ENCODE measurements around the gene ARL4D. TPM values are rescaled to one million over a fixed set of nuclear protein-coding genes. Genes with fewer than 3 reads are reported as not detected.

ARL4D gene
- total RNA-seq, 1 donor: 22.2 TPM

GRCh38 chr17:43378766-43379165 lies 20.0 kb upstream of the ARL4D start:
- no peak for DNase-seq (ENCODE audit: low read depth)
- no peak overlapping the region for H3K4me3 ChIP-seq (ENCODE audit: low read depth, low read length)
- TF ChIP-seq, protein P1, sequence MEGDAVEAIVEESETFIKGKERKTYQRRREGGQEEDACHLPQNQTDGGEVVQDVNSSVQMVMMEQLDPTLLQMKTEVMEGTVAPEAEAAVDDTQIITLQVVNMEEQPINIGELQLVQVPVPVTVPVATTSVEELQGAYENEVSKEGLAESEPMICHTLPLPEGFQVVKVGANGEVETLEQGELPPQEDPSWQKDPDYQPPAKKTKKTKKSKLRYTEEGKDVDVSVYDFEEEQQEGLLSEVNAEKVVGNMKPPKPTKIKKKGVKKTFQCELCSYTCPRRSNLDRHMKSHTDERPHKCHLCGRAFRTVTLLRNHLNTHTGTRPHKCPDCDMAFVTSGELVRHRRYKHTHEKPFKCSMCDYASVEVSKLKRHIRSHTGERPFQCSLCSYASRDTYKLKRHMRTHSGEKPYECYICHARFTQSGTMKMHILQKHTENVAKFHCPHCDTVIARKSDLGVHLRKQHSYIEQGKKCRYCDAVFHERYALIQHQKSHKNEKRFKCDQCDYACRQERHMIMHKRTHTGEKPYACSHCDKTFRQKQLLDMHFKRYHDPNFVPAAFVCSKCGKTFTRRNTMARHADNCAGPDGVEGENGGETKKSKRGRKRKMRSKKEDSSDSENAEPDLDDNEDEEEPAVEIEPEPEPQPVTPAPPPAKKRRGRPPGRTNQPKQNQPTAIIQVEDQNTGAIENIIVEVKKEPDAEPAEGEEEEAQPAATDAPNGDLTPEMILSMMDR (IDR thresholded peaks at IDR 0.05; ENCODE audit: insufficient read depth, low read length): no peak

DNA sequence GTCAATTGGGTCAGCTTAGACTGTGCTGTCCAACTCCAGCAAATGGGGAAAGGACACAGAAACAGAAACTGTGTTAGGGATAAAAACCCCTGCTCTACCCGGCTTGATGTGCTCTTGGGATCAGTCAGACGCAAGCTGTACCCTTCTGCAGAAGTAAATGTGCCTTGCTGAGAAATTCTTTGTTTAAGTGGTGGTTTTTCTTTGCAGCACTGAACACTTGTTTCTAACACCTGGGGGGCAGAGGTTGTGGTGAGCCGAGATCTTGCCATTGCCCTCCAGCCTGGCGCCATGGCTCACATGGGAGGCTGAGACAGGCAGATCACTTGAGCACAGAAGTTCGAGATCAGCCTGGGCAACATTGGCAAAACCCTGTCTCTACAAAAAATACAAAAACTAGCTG lies 18.5 kb upstream of the ARL4D start:
- no peak for DNase-seq (ENCODE audit: low read depth)
- no peak overlapping the region for H3K4me3 ChIP-seq (ENCODE audit: low read depth, low read length)
- TF ChIP-seq, protein P1 (IDR thresholded peaks at IDR 0.05; ENCODE audit: insufficient read depth, low read length): no peak

- no peak for DNase-seq (ENCODE audit: low read depth)
- no peak overlapping the region for H3K4me3 ChIP-seq (ENCODE audit: low read depth, low read length)
- TF ChIP-seq, protein P1 (IDR thresholded peaks at IDR 0.05; ENCODE audit: insufficient read depth, low read length): no peak
Measured at GRCh38 chr17:43381204-43381603, 17.6 kb upstream of the ARL4D start.

DNA sequence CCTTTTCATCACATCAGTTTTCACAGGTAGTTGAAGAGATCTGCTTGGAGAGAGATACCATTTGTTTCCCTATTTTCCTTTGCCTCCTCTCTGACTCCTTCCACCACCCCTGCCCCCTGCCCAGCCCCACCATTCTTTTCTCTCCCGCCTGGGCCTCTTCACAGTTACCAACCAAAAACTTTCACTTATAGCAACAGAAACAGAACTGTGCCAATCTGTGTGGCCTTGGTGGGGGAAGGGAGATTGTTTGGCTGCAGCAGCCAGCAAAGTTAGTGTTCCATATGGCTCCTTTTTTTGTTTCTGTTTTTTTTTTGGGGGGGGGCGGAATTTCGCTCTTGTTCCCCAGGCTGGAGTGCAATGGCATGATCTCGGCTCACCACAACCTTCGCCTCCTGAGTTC lies 17.2 kb upstream of the ARL4D start:
- TF ChIP-seq, protein P1 (IDR thresholded peaks at IDR 0.05; ENCODE audit: insufficient read depth, low read length): no peak
- H3K4me3 ChIP-seq (ENCODE audit: low read depth, low read length): no peak overlapping the region
- DNase-seq (ENCODE audit: low read depth): no peak

DNA sequence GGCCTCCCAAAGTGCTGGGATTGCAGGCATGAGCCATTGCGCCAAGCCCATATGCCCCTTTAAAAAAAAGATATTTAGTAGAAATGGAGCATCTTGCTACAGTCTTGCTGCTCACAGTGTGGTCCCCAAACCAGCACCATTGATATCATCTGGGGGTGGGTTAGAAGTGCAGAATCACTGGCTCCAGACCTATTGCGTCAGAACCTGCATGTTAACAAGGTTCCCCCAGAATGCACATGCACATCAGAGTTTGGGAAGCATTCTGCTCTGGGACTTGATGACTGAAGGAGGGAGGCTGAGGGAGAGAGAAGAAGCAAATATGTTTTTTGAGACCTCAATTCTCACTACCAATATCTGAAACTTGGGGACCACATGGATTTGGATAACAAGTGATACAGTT lies 16.0 kb upstream of the ARL4D start:
- no peak overlapping the region for H3K4me3 ChIP-seq (ENCODE audit: low read depth, low read length)
- DNase-seq (ENCODE audit: low read depth): no peak
- TF ChIP-seq, protein P1 (IDR thresholded peaks at IDR 0.05; ENCODE audit: insufficient read depth, low read length): no peak

DNA sequence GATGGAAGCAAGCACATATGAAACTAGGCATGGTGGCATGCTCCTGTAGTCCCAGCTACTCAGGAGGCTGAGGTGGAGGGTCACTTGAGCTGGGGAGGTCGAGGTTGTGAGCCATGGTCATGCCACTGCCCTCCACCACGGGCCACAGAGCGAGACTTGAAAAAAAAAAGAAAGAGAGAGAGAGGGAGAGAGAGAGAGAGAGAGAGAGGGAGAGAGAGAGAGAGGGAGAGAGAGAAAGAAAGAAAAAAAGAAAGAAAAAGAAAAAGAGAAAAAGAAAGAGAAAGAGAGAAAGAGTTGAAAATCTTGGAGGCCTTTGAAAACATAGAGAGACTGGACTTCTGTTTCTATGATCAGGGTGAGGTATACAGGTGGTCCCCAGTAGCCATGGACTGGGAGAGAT lies 15.4 kb upstream of the ARL4D start:
- no peak for DNase-seq (ENCODE audit: low read depth)
- TF ChIP-seq, protein P1 (IDR thresholded peaks at IDR 0.05; ENCODE audit: insufficient read depth, low read length): no peak

GRCh38 chr17:43383826-43384475 lies 14.8 kb upstream of the ARL4D start:
- DNase-seq (ENCODE audit: low read depth): no peak
- TF ChIP-seq, protein P1 (IDR thresholded peaks at IDR 0.05; ENCODE audit: insufficient read depth, low read length): no peak
- no peak overlapping the region for H3K4me3 ChIP-seq (ENCODE audit: low read depth, low read length)

More for the DNA sequence above, 15.4 kb upstream of the ARL4D start:
- H3K4me3 ChIP-seq (ENCODE audit: low read depth, low read length): no peak overlapping the region
